Measurements from ENCODE around the gene CDC25B. TPM values are rescaled to one million over a fixed set of nuclear protein-coding genes. Genes with fewer than 3 reads are reported as not detected.

The CDC25B gene
- polyA plus RNA-seq, 1 donor (not counting 4 experiments of a cell fraction or from before 2014, with no cell fraction given): 23.5 TPM

DNA sequence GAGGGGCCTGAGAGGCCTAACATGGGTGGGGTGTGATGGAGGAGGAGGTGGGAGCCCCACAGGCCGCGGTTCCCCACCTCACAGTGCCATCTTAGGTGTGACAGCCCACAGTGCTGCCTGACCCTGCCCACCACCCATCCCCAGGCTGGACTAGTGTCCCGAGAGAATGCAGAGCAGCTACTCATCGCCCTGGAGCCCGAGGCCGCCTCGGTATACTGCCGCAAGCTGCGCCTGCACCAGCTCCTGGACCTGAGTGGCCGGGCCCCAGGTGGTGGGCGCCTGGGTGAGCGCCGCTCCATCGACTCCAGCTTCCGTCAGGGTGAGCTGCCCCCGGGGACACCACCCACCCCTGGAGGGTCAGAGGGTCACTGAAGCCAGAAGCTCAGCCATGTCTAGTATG lies 48.0 kb upstream of the CDC25B start:
- TF ChIP-seq EZH2 (IDR thresholded peaks at IDR 0.05; ENCODE audit: low read length): no peak
- TF ChIP-seq, protein P1, sequence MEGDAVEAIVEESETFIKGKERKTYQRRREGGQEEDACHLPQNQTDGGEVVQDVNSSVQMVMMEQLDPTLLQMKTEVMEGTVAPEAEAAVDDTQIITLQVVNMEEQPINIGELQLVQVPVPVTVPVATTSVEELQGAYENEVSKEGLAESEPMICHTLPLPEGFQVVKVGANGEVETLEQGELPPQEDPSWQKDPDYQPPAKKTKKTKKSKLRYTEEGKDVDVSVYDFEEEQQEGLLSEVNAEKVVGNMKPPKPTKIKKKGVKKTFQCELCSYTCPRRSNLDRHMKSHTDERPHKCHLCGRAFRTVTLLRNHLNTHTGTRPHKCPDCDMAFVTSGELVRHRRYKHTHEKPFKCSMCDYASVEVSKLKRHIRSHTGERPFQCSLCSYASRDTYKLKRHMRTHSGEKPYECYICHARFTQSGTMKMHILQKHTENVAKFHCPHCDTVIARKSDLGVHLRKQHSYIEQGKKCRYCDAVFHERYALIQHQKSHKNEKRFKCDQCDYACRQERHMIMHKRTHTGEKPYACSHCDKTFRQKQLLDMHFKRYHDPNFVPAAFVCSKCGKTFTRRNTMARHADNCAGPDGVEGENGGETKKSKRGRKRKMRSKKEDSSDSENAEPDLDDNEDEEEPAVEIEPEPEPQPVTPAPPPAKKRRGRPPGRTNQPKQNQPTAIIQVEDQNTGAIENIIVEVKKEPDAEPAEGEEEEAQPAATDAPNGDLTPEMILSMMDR (optimal IDR thresholded peaks at IDR 0.05 in 1 of 3, IDR thresholded peaks at IDR 0.05 in 1 of 3, conservative IDR thresholded peaks at IDR 0.05 in 1 of 3; ENCODE audit: extremely low read depth in 1 of 3, insufficient read depth in 2 of 3, low read length in 3 of 3): no peak
- Histone ChIP-seq H3K9me1 (ENCODE audit: control insufficient read depth, extremely low read depth, insufficient read depth, low read length) (no peaks in the 10 kb centered on the region), H3K4me3 (ENCODE audit: control insufficient read depth in 2 of 3, extremely low read depth in 1 of 3, insufficient read depth in 2 of 3, low read depth in 1 of 3, low read length in 3 of 3) (no peak overlapping the region), H2AFZ (ENCODE audit: control insufficient read depth, low read length) (no peak overlapping the region), H3K36me3 (ENCODE audit: control insufficient read depth in 2 of 2, extremely low read depth in 1 of 2, insufficient read depth in 2 of 2, low read length in 2 of 2) (no peaks in the 10 kb centered on the region), H3K27ac (ENCODE audit: control insufficient read depth, insufficient read depth, low read length) (no peak overlapping the region), H3K27me3 (ENCODE audit: control insufficient read depth, extremely low read depth, insufficient read depth, low read length) (peaks cover 45% of the 10 kb centered on the region), H3K9ac (ENCODE audit: control insufficient read depth, extremely low read depth, insufficient read depth, low read length) (no peak overlapping the region), H4K20me1 (ENCODE audit: control insufficient read depth, extremely low read depth, insufficient read depth, low read length) (peaks cover 7% of the 10 kb centered on the region), H3K4me2 (ENCODE audit: control insufficient read depth, extremely low read depth, insufficient read depth, low read depth, low read length) (no peak overlapping the region), H3K4me1 (ENCODE audit: control insufficient read depth, extremely low read depth, insufficient read depth, low read length) (peaks cover 16% of the 10 kb centered on the region), H3K79me2 (ENCODE audit: control insufficient read depth, insufficient read depth, low read length) (no peaks in the 10 kb centered on the region), H3K9me3 (ENCODE audit: control insufficient read depth, low read depth, low read length) (no peaks in the 10 kb centered on the region)
- FAIRE-seq (no peak), DNase-seq (ENCODE audit: low read depth, low spot score) (no peak)
- dilution Hi-C loops (cut with MboI; ENCODE audit: extremely low pct_ligation_motif_present, low sequenced_read_pairs): no loop called here

DNA sequence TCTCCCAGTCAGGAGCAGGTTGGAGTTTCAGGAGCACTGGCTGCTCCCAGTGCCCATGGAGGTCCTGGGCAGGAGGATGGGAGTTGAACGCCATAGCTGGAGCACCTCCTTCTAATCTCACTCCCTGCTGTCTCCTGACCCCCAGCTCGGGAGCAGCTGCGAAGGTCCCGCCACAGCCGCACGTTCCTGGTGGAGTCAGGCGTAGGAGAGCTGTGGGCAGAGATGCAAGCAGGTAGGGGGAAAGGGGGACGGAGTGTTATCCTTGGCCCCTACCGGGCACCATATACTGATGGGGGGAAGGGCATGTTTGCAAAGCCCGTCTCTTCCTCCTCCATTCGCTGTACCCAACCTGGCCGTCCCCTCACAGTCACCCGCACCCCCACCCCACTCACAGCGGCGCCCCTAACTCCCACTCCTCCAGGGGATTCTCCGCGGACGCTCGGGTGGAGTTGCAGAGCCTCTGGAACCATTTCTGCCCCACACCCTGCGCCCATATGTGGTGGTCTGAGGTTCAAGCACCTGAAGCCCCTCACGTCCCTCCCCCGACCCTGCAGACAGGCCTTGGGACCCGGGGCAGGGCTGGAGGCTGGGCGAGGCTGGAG lies 46.9 kb upstream of the CDC25B start:
- Histone ChIP-seq H3K27me3 (ENCODE audit: control insufficient read depth, extremely low read depth, insufficient read depth, low read length) (peaks cover 45% of the 10 kb centered on the region), H3K9me3 (ENCODE audit: control insufficient read depth, low read depth, low read length) (no peaks in the 10 kb centered on the region), H3K27ac (ENCODE audit: control insufficient read depth, insufficient read depth, low read length) (no peak overlapping the region), H3K9ac (ENCODE audit: control insufficient read depth, extremely low read depth, insufficient read depth, low read length) (no peak overlapping the region), H3K79me2 (ENCODE audit: control insufficient read depth, insufficient read depth, low read length) (no peaks in the 10 kb centered on the region), H3K4me1 (ENCODE audit: control insufficient read depth, extremely low read depth, insufficient read depth, low read length) (peaks cover 16% of the 10 kb centered on the region), H3K9me1 (ENCODE audit: control insufficient read depth, extremely low read depth, insufficient read depth, low read length) (no peaks in the 10 kb centered on the region), H3K4me2 (ENCODE audit: control insufficient read depth, extremely low read depth, insufficient read depth, low read depth, low read length) (peak overlapping the region; percentile 66), H4K20me1 (ENCODE audit: control insufficient read depth, extremely low read depth, insufficient read depth, low read length) (peaks cover 7% of the 10 kb centered on the region), H3K36me3 (ENCODE audit: control insufficient read depth in 2 of 2, extremely low read depth in 1 of 2, insufficient read depth in 2 of 2, low read length in 2 of 2) (no peaks in the 10 kb centered on the region), H2AFZ (ENCODE audit: control insufficient read depth, low read length) (peak overlapping the region; percentile 6), H3K4me3 (ENCODE audit: control insufficient read depth in 2 of 3, extremely low read depth in 1 of 3, insufficient read depth in 2 of 3, low read depth in 1 of 3, low read length in 3 of 3) (no peak overlapping the region)
- DNase-seq (ENCODE audit: low read depth, low spot score) (no peak), FAIRE-seq (no peak)
- dilution Hi-C loops (cut with MboI; ENCODE audit: extremely low pct_ligation_motif_present, low sequenced_read_pairs): no loop called here
- TF ChIP-seq EZH2 (IDR thresholded peaks at IDR 0.05; ENCODE audit: low read length): no peak
- TF ChIP-seq, protein P1 (optimal IDR thresholded peaks at IDR 0.05 in 1 of 3, IDR thresholded peaks at IDR 0.05 in 1 of 3, conservative IDR thresholded peaks at IDR 0.05 in 1 of 3; ENCODE audit: extremely low read depth in 1 of 3, insufficient read depth in 2 of 3, low read length in 3 of 3): no peak

Data from keratinocyte (primary cell).